ENCODE data around the gene RASL10B. TPM values are rescaled to one million over a fixed set of nuclear protein-coding genes. Genes with fewer than 3 reads are reported as not detected.
A peak's percentile ranks its signal among the peaks of the same experiment; 100 is the strongest.

Gene RASL10B
- total RNA-seq, 1 donor from 2014 or later = under 0.01 TPM

GRCh38 chr17:35764123-35764991 lies 32.9 kb downstream of the RASL10B start:
- peak; percentile 65 to 91 for DNase-seq (ENCODE audit: low read depth in 2 of 2)

- DNase-seq (ENCODE audit: low read depth in 2 of 2) = no peak
Observed at GRCh38 chr17:35765086-35765710, 33.8 kb downstream of the RASL10B start.

- no peak for DNase-seq (ENCODE audit: low read depth in 2 of 2)
Observed at GRCh38 chr17:35765756-35766488, 34.5 kb downstream of the RASL10B start.

GRCh38 chr17:35766489-35766877 lies 35.0 kb downstream of the RASL10B start:
- no peak for DNase-seq (ENCODE audit: low read depth in 2 of 2)

DNA sequence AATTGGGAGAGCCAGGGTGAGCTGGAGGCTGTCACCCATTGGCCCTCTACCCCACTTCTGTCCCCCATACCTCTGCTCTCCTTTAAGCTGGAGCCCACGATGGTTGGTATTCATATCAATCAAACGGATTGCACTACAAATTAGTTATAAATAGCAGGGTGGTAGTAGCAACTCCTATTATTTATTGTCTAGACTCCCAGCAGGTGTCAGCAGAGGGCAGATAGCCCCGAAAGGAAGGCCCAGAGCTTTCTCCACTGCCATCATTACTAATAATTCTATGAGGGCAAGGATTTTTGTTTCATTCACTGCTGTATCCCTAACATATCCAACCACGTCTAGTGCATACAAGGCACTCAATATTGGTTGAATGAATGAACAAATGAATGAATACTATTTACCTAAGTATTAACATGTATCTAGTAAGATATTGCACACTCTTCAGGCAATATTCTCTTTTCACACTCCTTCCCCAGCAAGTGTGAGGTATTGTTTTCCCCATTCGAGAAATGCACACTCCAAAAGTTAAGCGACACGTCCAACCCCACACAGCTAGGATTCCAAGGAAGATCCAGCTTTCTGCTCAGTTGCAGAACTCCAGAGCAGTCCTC lies 35.6 kb downstream of the RASL10B start:
- DNase-seq (ENCODE audit: low read depth in 2 of 2) = peak in 1 of 2 donors; percentile 58

- no peak for DNase-seq (ENCODE audit: low read depth in 2 of 2)
Observed at GRCh38 chr17:35768797-35769196, 37.4 kb downstream of the RASL10B start.

GRCh38 chr17:35769895-35770486 lies 38.6 kb downstream of the RASL10B start:
- DNase-seq (ENCODE audit: low read depth in 2 of 2) = no peak

DNA sequence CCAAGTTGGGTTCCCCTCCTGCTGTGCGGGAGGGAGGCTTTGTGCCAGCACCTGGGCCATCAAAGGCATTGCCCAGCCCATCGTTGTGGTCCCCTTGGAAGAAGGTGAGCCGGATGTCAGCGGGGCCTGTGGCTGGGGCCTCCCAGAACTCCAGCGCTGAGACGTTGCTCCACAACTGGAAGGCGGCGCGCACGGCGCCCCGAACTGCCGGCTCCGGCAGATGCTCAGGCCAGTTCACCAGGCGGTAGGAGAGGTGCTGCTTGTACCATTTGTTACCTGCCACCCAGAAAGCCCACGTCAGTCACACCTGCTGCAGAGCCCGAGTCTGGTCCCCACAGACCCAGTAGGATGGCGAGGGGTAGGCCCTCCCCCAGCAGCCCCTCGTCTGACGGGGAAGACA lies 41.7 kb downstream of the RASL10B start:
- DNase-seq (ENCODE audit: low read depth in 2 of 2) = no peak

DNA sequence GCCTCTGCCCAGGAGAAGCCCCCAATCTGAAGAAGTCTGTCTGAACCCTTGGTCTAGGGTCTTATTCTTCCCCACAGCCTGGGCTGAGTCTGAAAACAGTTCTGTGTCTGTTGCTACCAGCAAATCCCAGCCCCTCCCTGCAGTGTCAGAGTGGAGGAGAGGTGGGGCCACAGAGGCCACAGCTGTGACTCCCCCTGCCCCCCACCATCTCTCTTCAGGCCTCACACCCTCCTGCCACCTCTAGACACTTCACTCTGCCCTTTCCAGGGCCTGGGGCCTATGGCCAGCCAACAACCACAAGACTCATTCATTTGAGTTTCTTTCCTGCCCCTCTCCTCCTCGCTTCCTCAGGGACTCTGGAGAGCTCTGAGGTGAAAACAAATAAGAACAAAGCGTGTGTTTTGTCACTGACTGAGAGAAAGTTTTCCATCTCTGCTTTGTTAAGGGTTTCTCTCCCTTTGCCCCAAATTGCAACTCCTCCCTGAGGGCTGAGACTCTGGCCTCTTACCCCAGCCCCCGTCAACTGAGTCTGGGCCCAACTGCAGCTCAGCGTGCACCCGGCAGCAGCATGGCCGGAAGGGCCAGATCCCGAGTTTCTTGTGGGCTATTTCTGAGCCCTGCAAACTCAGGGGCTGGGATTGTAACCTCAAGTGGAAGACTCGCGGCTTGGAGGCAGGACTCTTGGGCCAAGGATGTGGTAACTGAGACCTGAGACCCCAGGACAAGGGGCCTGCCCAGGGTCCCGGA lies 42.4 kb downstream of the RASL10B start:
- peak in 1 of 2 donors; percentile 36 for DNase-seq (ENCODE audit: low read depth in 2 of 2)

DNA sequence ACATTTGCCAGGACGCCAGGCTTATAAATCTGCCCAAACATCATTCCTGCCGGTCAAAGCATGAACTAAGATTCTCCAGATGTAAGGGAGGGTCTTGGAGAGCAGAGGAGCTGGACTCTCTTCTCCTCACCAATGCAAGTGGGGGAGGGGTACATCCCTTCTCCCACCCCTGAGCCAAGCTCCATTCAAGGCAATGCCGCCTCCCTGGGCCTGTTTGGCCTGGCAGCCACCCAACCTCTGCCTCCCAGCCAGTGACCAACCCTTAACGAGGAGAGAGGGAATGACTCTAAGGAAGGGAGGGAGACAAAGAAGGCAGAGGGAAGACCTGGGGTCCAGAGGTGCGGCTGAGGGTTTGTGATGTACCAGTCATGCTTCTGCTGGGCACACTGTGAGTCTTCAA lies 43.1 kb downstream of the RASL10B start:
- DNase-seq (ENCODE audit: low read depth in 2 of 2) = peak in 1 of 2 donors; percentile 19

DNA sequence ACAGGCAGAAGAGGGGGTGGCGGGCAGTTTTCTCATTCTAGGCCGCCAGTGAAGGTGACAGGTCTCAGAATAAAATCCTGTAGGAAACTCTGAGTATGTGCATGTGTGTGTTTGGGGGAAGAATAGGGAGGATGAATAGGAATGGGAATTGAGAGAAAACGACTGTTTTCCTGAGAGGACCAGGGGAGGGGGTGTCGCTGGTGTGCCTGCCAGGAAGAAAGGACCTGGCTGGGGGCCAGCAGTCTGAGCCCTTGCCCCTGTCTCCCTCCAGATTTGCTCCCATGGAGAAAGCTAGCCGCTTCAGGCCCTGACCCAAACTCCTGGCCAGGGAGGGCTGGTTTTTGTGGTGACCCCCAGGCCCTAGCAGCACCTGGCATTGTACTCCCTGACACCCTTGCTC lies 43.6 kb downstream of the RASL10B start:
- no peak for DNase-seq (ENCODE audit: low read depth in 2 of 2)

GRCh38 chr17:35775583-35775982 lies 44.1 kb downstream of the RASL10B start:
- DNase-seq (ENCODE audit: low read depth in 2 of 2) = no peak

GRCh38 chr17:35778641-35779196 lies 47.3 kb downstream of the RASL10B start:
- DNase-seq (ENCODE audit: low read depth in 2 of 2) = no peak

GRCh38 chr17:35780950-35781349 lies 49.5 kb downstream of the RASL10B start:
- no peak for DNase-seq (ENCODE audit: low read depth in 2 of 2)

GRCh38 chr17:35784895-35785294 lies 53.5 kb downstream of the RASL10B start:
- no peak for DNase-seq (ENCODE audit: low read depth in 2 of 2)

DNA sequence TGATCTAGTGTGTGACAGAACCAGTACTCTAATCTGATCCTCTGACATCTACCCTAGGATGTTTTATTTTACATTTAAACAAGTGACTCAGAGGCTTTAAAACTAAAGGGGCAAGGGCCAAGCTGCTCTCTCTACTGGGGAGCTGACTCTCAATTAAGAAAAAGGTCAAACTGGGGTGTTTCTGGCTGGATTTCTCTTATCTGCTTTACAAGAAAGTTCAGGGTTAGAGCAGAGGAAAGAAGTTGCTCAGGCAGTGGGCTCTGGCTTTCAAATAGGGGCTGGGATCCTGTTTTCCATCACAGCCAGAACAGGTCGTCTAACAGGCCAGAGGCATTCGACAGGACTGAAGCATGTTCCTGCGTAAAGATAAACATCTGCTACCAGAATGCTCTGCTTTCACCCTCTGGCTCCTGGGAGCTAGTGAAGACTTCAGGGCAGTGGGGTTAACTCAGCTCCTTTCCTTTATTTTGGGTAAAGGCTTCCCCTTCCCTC lies 55.5 kb downstream of the RASL10B start:
- DNase-seq (ENCODE audit: low read depth in 2 of 2) = no peak

GRCh38 chr17:35788477-35789368 lies 57.3 kb downstream of the RASL10B start:
- no peak for DNase-seq (ENCODE audit: low read depth in 2 of 2)

GRCh38 chr17:35790841-35791240 lies 59.4 kb downstream of the RASL10B start:
- DNase-seq (ENCODE audit: low read depth in 2 of 2) = no peak

- DNase-seq (ENCODE audit: low read depth in 2 of 2) = no peak
Observed at GRCh38 chr17:35791681-35792350, 60.4 kb downstream of the RASL10B start.
